Panc1 (cell line): Measurements from ENCODE around the gene NPAS2. TPM values are rescaled to one million over a fixed set of nuclear protein-coding genes. Genes with fewer than 3 reads are reported as not detected.

Experiments used
- ATAC-seq: fragments of 200-7000 bp; cut with Tn5 transposase; 2 replicates; pipeline ENCODE4 v1.9.1; 2020; ENCODE audit warnings: mild to moderate bottlenecking, moderate library complexity
- BruUV-seq: library from RNA; stranded (reverse); fragments of 400-500 nt; replicated peaks from 2 replicates; lab custom pipeline; 2021; lab: Mats Ljungman, UMichigan
- CTCF ChIA-PET: fragments of 300-600 bp; sonication (Branson Sonifier 250); formaldehyde crosslinking; loops from one replicate; lab custom pipeline; 2022; ENCODE audit warnings: antibody characterized with exemption; lab: Charles Lee
- POLR2A ChIA-PET: fragments of 300-600 bp; sonication (Branson Sonifier 250); formaldehyde crosslinking; loops from one replicate; lab custom pipeline; 2022; ENCODE audit warnings: antibody characterized with exemption; lab: Charles Lee
- DNase-seq: peaks from one replicate; pipeline ENCODE4 v3.0.0-alpha.2; 2010; ENCODE audit warnings: low read depth, low spot score
- H3K27ac ChIP-seq: 2 replicates; pipeline ENCODE4 v1.5.1; 2011; ENCODE audit warnings: mild to moderate bottlenecking, low read length, inconsistent platforms
- H3K27me3 ChIP-seq: fragments of 200-500 bp; sonication (Bioruptor generic); 2 replicates; pipeline ENCODE4 v1.6.0; 2014; ENCODE audit warnings: low read length, inconsistent platforms; ENCODE audit not compliant: control insufficient read depth, insufficient read depth
- H3K36me3 ChIP-seq: fragments of 200-500 bp; sonication (Bioruptor generic); 2 replicates; pipeline ENCODE4 v1.5.1; 2014; ENCODE audit warnings: inconsistent platforms, mild to moderate bottlenecking, low read length, moderate library complexity; ENCODE audit not compliant: control insufficient read depth, insufficient read depth
- H3K4me1 ChIP-seq: 2 replicates; pipeline ENCODE4 v1.5.1; 2011; ENCODE audit warnings: inconsistent platforms, mild to moderate bottlenecking, low read length, moderate library complexity; ENCODE audit not compliant: control insufficient read depth, insufficient read depth
- H3K4me3 ChIP-seq, 2 experiments: 2 replicates each; pipeline ENCODE4 v1.5.1; 2011 to 2012; ENCODE audit warnings: low read depth in 2 of 2, low read length in 2 of 2, mild to moderate bottlenecking in 2 of 2, inconsistent platforms in 1 of 2, moderate library complexity in 1 of 2
- H3K9me3 ChIP-seq: fragments of 200-500 bp; sonication (Bioruptor generic); 2 replicates; pipeline ENCODE4 v1.5.1; 2014; ENCODE audit warnings: low read depth, mild to moderate bottlenecking, inconsistent platforms, low read length, moderate library complexity; ENCODE audit not compliant: control insufficient read depth, insufficient read depth
- POLR2AphosphoS5 ChIP-seq: IDR thresholded peaks from 2 replicates; pipeline ENCODE4 v1.6.1; 2012; ENCODE audit warnings: mild to moderate bottlenecking, low read depth, low read length, moderate library complexity
- SIN3A ChIP-seq: IDR thresholded peaks from 2 replicates; pipeline ENCODE4 v1.6.1; 2012; ENCODE audit warnings: low read depth, mild to moderate bottlenecking, low read length, moderate library complexity, borderline replicate concordance; ENCODE audit not compliant: insufficient read depth
- TCF7L2 ChIP-seq: IDR thresholded peaks from 2 replicates; pipeline ENCODE4 v1.6.1; 2011; ENCODE audit warnings: mild to moderate bottlenecking, low read depth, low read length, inconsistent platforms
- in situ Hi-C: cut with HindIII; loops from 2 replicates; pipeline ENCODE4 v1.10.0; 2016; ENCODE audit warnings: low sequenced_read_pairs, low pct_unique_long_range_greater_than_20kb
- intact Hi-C: fragments of 100-400 bp; cut with micrococcal nuclease; formaldehyde crosslinking; loops from one replicate; pipeline ENCODE4 v1.10.0; 2022; ENCODE audit not compliant: unreplicated experiment
- total RNA-seq: library from RNA; stranded (reverse); gene quantifications from one replicate; pipeline ENCODE4 v1.2.1, GENCODE V29; 2021; ENCODE audit not compliant: unreplicated experiment
- TF ChIP-seq, protein P1 (sequence below), 2 experiments: IDR thresholded peaks; 2 replicates each; pipeline ENCODE4 v1.6.1; 2011 to 2012; ENCODE audit warnings: low read depth in 2 of 2, control low read depth in 1 of 2, low read length in 1 of 2, mild to moderate bottlenecking in 1 of 2, moderate library complexity in 1 of 2; ENCODE audit not compliant: insufficient read depth in 1 of 2
- TF ChIP-seq, protein P2 (sequence below): fragments of 450-650 bp; IDR thresholded peaks from 2 replicates; pipeline ENCODE4 v1.5.1; 2017; ENCODE audit warnings: mild to moderate bottlenecking

The NPAS2 gene
- total RNA-seq, 1 experiment from 2014 or later, result 72.8 TPM

DNA sequence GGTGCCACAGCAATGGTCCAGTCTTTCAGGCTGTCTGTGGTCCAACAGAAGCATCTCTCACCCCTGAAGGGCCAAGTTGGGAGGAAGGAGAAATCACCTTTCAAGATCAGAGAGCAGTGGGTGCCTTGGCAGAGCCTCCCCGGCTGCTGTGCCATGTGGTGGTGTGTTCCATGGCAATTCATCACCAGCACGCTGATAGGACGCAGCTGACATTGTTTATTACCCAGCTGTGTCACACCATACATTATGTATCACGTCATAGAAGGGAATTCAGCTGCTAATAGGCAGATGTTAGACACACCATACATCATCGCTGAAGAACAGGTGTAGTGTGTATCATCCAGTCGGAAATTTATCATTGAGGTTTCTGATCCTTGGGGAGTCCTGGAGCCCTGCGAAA lies 152.5 kb downstream of the NPAS2 start:
- POLR2A ChIA-PET, result interaction anchor here (0.7 kb wide), 1 partner anchor 310 kb away, joined by 3 read pairs; no protein-coding TSS in a partner anchor
- no TSS peak for BruUV-seq

DNA sequence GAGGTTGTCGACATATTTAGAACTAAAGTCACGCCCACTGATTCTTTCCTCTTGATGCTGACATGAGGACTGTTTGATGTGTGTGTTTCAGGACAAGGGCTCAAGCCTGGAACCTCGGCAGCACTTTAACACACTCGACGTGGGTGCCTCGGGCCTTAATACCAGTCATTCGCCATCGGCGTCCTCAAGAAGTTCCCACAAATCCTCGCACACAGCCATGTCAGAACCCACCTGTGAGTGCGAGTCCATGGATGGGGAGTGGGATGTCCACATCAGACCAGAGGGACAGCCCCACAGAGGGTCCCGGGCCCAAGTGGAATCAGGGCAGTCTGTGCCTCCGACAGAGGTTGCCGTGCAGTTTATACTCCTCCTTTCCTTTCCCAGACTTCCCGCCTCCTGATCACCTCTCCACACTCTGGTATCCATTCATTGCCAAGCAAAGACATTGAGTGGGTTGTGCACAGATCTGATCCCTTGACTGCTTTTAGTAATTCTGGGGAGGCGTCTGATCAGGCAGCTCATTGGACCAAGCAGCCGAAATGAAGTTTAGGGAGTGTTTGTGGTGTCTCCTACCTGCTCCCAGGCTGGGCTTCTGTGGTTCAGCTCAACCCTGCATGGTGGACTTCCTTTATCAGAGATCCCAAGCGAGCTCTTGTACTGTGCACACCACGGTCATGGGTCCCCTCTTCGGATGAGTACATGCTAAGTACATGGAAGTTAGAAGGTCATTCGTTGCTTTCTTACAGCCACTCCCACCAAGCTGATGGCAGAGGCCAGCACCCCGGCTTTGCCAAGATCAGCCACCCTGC lies 155.0 kb downstream of the NPAS2 start:
- TF ChIP-seq, protein P1, sequence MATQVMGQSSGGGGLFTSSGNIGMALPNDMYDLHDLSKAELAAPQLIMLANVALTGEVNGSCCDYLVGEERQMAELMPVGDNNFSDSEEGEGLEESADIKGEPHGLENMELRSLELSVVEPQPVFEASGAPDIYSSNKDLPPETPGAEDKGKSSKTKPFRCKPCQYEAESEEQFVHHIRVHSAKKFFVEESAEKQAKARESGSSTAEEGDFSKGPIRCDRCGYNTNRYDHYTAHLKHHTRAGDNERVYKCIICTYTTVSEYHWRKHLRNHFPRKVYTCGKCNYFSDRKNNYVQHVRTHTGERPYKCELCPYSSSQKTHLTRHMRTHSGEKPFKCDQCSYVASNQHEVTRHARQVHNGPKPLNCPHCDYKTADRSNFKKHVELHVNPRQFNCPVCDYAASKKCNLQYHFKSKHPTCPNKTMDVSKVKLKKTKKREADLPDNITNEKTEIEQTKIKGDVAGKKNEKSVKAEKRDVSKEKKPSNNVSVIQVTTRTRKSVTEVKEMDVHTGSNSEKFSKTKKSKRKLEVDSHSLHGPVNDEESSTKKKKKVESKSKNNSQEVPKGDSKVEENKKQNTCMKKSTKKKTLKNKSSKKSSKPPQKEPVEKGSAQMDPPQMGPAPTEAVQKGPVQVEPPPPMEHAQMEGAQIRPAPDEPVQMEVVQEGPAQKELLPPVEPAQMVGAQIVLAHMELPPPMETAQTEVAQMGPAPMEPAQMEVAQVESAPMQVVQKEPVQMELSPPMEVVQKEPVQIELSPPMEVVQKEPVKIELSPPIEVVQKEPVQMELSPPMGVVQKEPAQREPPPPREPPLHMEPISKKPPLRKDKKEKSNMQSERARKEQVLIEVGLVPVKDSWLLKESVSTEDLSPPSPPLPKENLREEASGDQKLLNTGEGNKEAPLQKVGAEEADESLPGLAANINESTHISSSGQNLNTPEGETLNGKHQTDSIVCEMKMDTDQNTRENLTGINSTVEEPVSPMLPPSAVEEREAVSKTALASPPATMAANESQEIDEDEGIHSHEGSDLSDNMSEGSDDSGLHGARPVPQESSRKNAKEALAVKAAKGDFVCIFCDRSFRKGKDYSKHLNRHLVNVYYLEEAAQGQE (IDR thresholded peaks at IDR 0.05; ENCODE audit: insufficient read depth in 1 of 2, low read depth in 2 of 2, low read length in 1 of 2), result no peak
- no peak for TF ChIP-seq TCF7L2
- TF ChIP-seq, protein P2, sequence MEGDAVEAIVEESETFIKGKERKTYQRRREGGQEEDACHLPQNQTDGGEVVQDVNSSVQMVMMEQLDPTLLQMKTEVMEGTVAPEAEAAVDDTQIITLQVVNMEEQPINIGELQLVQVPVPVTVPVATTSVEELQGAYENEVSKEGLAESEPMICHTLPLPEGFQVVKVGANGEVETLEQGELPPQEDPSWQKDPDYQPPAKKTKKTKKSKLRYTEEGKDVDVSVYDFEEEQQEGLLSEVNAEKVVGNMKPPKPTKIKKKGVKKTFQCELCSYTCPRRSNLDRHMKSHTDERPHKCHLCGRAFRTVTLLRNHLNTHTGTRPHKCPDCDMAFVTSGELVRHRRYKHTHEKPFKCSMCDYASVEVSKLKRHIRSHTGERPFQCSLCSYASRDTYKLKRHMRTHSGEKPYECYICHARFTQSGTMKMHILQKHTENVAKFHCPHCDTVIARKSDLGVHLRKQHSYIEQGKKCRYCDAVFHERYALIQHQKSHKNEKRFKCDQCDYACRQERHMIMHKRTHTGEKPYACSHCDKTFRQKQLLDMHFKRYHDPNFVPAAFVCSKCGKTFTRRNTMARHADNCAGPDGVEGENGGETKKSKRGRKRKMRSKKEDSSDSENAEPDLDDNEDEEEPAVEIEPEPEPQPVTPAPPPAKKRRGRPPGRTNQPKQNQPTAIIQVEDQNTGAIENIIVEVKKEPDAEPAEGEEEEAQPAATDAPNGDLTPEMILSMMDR, result no peak
- no peak for TF ChIP-seq SIN3A
- no peak for TF ChIP-seq POLR2AphosphoS5
- intact Hi-C loops, result no loop called here
- Histone ChIP-seq H3K4me3 (no peak overlapping the region), H3K27ac (no peak overlapping the region), H3K27me3 (no peaks in the 10 kb centered on the region), H3K4me1 (no peaks in the 10 kb centered on the region), H3K36me3 (peaks cover 4% of the 10 kb centered on the region; the same call in 1 of the 2 replicates), H3K9me3 (no peaks in the 10 kb centered on the region)
- no peak for ATAC-seq
- POLR2A ChIA-PET, result no interaction called here
- CTCF ChIA-PET, result no interaction called here
- in situ Hi-C loops, result no loop called here
- no TSS peak for BruUV-seq
- DNase-seq, result no peak

More for the DNA sequence above, 152.5 kb downstream of the NPAS2 start:
- no peak overlapping the region for H3K27ac ChIP-seq
- no peak for ATAC-seq
- no peaks in the 10 kb centered on the region for H3K4me1 ChIP-seq
- in situ Hi-C loops (no loop called here), intact Hi-C loops (no loop called here)
- TF ChIP-seq, protein P2, result no peak
- H3K36me3 ChIP-seq, result peaks cover 4% of the 10 kb centered on the region; the same call in 1 of the 2 replicates
- no peaks in the 10 kb centered on the region for H3K9me3 ChIP-seq
- H3K27me3 ChIP-seq, result no peaks in the 10 kb centered on the region
- H3K4me3 ChIP-seq, result no peak overlapping the region
- DNase-seq, result no peak
- CTCF ChIA-PET, result interaction anchor here (0.7 kb wide), 1 partner anchor 508 kb away, joined by 8 read pairs; no protein-coding TSS in a partner anchor
